CD4-positive, alpha-beta T cell treated with Interleukin-15 for 4 hours (primary cell): ENCODE measurements around the gene KIRREL3.
"Not testable (repeated sequence)": the region's sequence is repeated elsewhere in the genome, so short reads cannot be mapped to it uniquely, and the experiment has no call there.

Source experiments
- DNase-seq: peaks from one replicate; pipeline ENCODE4 v3.0.0-alpha.2; 2020; ENCODE audit warnings: low spot score

Gene KIRREL3

GRCh38 chr11:126398721-126399120 lies 601.8 kb downstream of the KIRREL3 start:
- no peak for DNase-seq

GRCh38 chr11:126398296-126398695 lies 602.3 kb downstream of the KIRREL3 start:
- DNase-seq, result no peak

GRCh38 chr11:126396965-126397364 lies 603.6 kb downstream of the KIRREL3 start:
- DNase-seq, result no peak

GRCh38 chr11:126396266-126396665 lies 604.3 kb downstream of the KIRREL3 start:
- DNase-seq, result not testable (repeated sequence)

GRCh38 chr11:126395784-126396183 lies 604.8 kb downstream of the KIRREL3 start:
- not testable (repeated sequence) for DNase-seq

GRCh38 chr11:126394634-126395072 lies 605.9 kb downstream of the KIRREL3 start:
- not testable (repeated sequence) for DNase-seq

GRCh38 chr11:126394036-126394435 lies 606.5 kb downstream of the KIRREL3 start:
- DNase-seq, result no peak

GRCh38 chr11:126393143-126393542 lies 607.4 kb downstream of the KIRREL3 start:
- DNase-seq, result no peak

GRCh38 chr11:126392633-126393013 lies 607.9 kb downstream of the KIRREL3 start:
- no peak for DNase-seq

- DNase-seq, result no peak
These were observed 608.5 kb downstream of the KIRREL3 start for GRCh38 chr11:126391970-126392632.

GRCh38 chr11:126391286-126391954 lies 609.1 kb downstream of the KIRREL3 start:
- DNase-seq, result no peak

GRCh38 chr11:126390272-126390867 lies 610.2 kb downstream of the KIRREL3 start:
- DNase-seq, result no peak

- no peak for DNase-seq
These were observed 612.7 kb downstream of the KIRREL3 start for GRCh38 chr11:126387857-126388256.

- not testable (repeated sequence) for DNase-seq
These were observed 613.9 kb downstream of the KIRREL3 start for GRCh38 chr11:126386729-126387071.

- DNase-seq, result no peak
These were observed 614.4 kb downstream of the KIRREL3 start for GRCh38 chr11:126385991-126386728.

- no peak for DNase-seq
These were observed 616.0 kb downstream of the KIRREL3 start for GRCh38 chr11:126384449-126385070.

- no peak for DNase-seq
These were observed 616.9 kb downstream of the KIRREL3 start for GRCh38 chr11:126383339-126384335.

- DNase-seq, result not testable (repeated sequence)
These were observed 617.9 kb downstream of the KIRREL3 start for GRCh38 chr11:126382641-126383040.

GRCh38 chr11:126381960-126382359 lies 618.6 kb downstream of the KIRREL3 start:
- DNase-seq, result not testable (repeated sequence)

GRCh38 chr11:126380909-126381308 lies 619.7 kb downstream of the KIRREL3 start:
- no peak for DNase-seq

- DNase-seq, result no peak
These were observed 621.8 kb downstream of the KIRREL3 start for GRCh38 chr11:126378763-126379162.
